Dermis lymphatic vessel endothelial cell (primary cell): ENCODE results near the gene MORN2. TPM values are rescaled to one million over a fixed set of nuclear protein-coding genes. Genes with fewer than 3 reads are reported as not detected.

Experiments used
- total RNA-seq: library from RNA; depleted of rRNA; stranded (reverse); fragments of >200 nt; gene quantifications from 2 replicates; pipeline ENCODE4 v1.2.1, GENCODE V29; 2014

The MORN2 gene
- total RNA-seq = 10.3 and 13.8 TPM in 2 replicates

GRCh38 chr2:38875576-38876367, at the start of gene MORN2, which contains the start of gene DHX57:
MORN2 (plus strand) TSS chr2:38875976.
DHX57 (minus strand) TSS chr2:38875934; CDS start chr2:38868405, 7,529 bp downstream.

GRCh38 chr2:38889575-38889974, 13.8 kb downstream of the MORN2 start, which contains the start of gene ARHGEF33:
ARHGEF33 (plus strand) TSS chr2:38889875; CDS start chr2:38919448, 29,573 bp downstream.

Other genes starting within 250 kb of the MORN2 start
- gene GALM, start 209.9 kb upstream of the MORN2 start, total RNA-seq = 4.8 and 6.7 TPM in 2 replicates
- gene SRSF7, start 124.6 kb upstream of the MORN2 start, total RNA-seq = 120 and 130 TPM in 2 replicates
- 6.2 and 7.9 TPM in 2 replicates for gene GEMIN6, start 97.8 kb upstream of the MORN2 start, total RNA-seq
- 12.0 and 18.3 TPM in 2 replicates for gene DHX57, start within 50 bp of the MORN2 start, total RNA-seq
- under 0.01 and 0.26 TPM in 2 replicates for gene ARHGEF33, start 13.9 kb downstream of the MORN2 start, total RNA-seq
- gene SOS1, start 245.1 kb downstream of the MORN2 start, total RNA-seq = 10.5 and 11.3 TPM in 2 replicates